WI38 (cell line): Measurements from ENCODE around the gene TRABD2B.

Experiments used
- H3K4me3 ChIP-seq: 2 replicates; pipeline ENCODE4 v1.5.1; 2011; ENCODE audit warnings: low read depth, mild to moderate bottlenecking, control low read depth, low read length
- CTCF ChIP-seq: IDR thresholded peaks from 2 replicates; pipeline ENCODE4 v1.5.1; 2012; ENCODE audit warnings: low read depth, mild to moderate bottlenecking, control low read depth, low read length

Gene TRABD2B

GRCh38 chr1:48028218-48029069 lies 31.3 kb upstream of the TRABD2B start:
- no peak overlapping the region for H3K4me3 ChIP-seq
- TF ChIP-seq CTCF = no peak

- no peak overlapping the region for H3K4me3 ChIP-seq
- no peak for TF ChIP-seq CTCF
Observed at GRCh38 chr1:48027533-48027835, 30.3 kb upstream of the TRABD2B start.

GRCh38 chr1:48026701-48027532 lies 29.7 kb upstream of the TRABD2B start:
- no peak for TF ChIP-seq CTCF
- no peak overlapping the region for H3K4me3 ChIP-seq

GRCh38 chr1:48026275-48026674 lies 29.1 kb upstream of the TRABD2B start:
- no peak for TF ChIP-seq CTCF
- no peak overlapping the region for H3K4me3 ChIP-seq

- TF ChIP-seq CTCF = no peak
- no peak overlapping the region for H3K4me3 ChIP-seq
Observed at GRCh38 chr1:48025076-48025475, 27.9 kb upstream of the TRABD2B start.

GRCh38 chr1:48023488-48023887 lies 26.3 kb upstream of the TRABD2B start:
- TF ChIP-seq CTCF = no peak
- H3K4me3 ChIP-seq = no peak overlapping the region

- H3K4me3 ChIP-seq = no peak overlapping the region
- TF ChIP-seq CTCF = no peak
Observed at GRCh38 chr1:48022306-48022705, 25.1 kb upstream of the TRABD2B start.
